Activated CD8-positive, alpha-beta memory T cell treated with anti-CD3 and anti-CD28 coated beads, Interleukin-2, amount 50 U/mL, for 1 hour (primary cell): ENCODE results near the gene ARHGAP9.
A peak's percentile ranks its signal among the peaks of the same experiment; 100 is the strongest.

ENCODE experiments used
- DNase-seq: peaks from one replicate; pipeline ENCODE4 v3.0.0-alpha.2; 2020; ENCODE audit errors: extremely low read depth

Gene ARHGAP9

GRCh38 chr12:57491393-57492280 lies 12.0 kb upstream of the ARHGAP9 start:
- DNase-seq: no peak

- DNase-seq: no peak
Observed at GRCh38 chr12:57490126-57490525, 10.5 kb upstream of the ARHGAP9 start.

DNA sequence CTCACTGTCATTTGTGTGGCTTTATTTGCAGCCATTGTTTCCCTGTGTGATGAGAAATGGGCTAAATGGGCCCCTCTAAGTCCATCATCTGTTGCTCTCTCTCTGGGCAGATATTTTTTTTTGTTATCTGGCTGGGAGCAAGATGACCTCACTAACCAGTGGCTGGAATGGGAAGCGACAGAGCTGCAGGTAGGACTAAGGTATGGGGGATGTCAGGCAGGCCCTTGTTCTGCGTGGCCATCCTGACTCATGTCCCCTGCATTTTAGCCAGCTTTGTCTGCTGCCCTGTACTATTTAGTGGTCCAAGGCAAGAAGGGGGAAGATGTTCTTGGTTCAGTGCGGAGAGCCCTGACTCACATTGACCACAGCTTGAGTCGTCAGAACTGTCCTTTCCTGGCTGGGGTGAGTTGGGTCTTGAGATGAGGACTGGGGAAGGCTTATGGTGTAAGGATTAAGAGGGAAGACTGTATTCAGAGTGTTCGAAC lies 9.5 kb upstream of the ARHGAP9 start:
- no peak for DNase-seq

DNA sequence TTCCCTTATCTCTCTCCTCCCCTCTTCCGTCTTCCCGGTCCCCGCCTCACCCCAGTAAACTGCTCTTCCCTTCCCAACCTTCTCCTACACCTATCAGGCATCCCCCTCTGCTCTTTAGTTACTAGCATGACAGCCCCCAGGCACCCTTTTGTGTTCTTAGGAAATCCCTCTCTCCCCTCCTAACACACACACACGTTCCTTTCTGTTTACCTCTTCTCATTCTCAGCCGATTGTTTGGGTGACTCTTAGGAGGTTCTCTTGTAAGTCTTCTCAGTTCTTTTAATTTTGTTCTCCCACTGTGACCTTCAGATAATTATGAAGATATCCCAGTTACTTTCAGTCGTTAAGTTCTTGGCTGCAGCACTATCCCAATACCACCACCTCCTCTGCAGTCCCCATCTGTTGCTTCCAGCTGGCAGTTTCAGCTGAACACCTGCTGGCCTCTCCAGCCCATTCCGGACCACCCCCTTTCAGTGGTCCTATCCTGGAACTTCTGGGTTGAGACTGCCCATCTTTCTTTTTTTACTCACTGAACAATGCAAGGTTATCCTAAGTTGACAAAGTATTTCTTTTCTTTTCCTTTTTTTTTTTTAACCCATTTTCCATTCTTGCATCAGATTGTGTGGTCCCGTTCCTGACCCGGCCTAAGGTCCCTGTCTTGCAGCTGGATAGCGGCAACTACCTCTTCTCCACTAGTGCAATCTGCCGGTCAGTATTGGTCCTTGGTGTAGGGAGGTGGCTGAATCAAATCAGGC lies 8.9 kb upstream of the ARHGAP9 start:
- no peak for DNase-seq

GRCh38 chr12:57487597-57488401 lies 8.1 kb upstream of the ARHGAP9 start, which contains the start of gene MARS1:
MARS1 (plus strand) TSS chr12:57488068; CDS start chr12:57488091, 23 bp downstream.
- DNase-seq: peak; percentile 85

- no peak for DNase-seq
Observed at GRCh38 chr12:57487055-57487596, 7.5 kb upstream of the ARHGAP9 start.

- no peak for DNase-seq
Observed at GRCh38 chr12:57485695-57486094, 6.0 kb upstream of the ARHGAP9 start.

DNA sequence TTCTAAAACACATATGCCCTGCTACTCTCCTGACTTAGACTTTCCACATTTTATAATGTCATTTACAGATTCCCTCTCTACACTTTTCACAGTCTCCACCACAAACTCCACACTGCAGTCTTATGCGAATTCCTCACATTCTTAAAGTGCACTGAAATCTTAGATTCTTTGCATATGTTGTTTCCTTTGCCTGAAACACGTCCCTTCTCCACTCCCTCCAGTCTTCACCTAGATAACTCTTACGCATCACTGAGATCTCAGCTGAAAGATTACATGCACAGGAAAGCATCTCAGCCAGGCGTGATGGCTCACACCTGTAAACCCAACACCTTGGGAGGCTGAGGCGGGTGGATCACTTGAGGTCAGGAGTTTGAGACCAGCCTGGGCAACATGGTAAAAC lies 3.8 kb upstream of the ARHGAP9 start:
- DNase-seq: no peak

DNA sequence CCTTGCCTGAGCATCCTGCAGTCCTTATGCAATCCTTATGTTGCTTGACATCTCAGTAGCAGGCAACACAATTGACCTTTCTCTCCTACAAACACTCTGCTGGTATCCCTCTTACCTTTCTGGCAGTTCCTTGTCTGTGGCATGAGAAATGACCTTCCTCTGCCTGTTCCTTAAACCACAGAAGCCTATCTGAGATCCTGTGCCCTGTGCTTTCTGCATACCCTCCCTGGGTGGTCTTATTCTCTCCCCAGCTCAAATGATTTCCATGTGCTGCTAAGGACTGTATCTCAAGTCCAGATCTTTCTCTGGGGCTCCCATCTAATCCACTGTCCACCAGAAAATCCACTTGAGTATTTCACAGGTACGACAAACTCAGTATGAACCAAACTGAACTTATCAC lies 2.0 kb upstream of the ARHGAP9 start:
- no peak for DNase-seq

DNA sequence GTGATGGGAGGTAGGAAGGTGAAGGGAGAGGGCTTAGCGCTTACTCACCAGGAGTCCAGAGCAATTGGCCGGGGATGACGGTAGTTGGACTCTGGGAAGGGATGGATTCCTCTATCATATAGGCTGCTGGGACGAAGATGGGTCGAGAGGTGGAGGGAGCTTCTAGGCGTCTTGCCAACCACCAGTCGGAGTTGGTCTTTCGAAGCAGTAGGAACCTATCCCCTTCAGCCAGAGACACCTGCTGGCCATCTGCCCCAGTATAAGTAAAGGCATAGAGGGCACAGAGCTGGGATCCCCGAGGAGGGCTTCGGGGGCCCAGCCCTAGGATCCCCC lies 657 bp downstream of the ARHGAP9 start:
- no peak for DNase-seq

- no peak for DNase-seq
Observed at GRCh38 chr12:57477710-57478681, 1.7 kb downstream of the ARHGAP9 start.

DNA sequence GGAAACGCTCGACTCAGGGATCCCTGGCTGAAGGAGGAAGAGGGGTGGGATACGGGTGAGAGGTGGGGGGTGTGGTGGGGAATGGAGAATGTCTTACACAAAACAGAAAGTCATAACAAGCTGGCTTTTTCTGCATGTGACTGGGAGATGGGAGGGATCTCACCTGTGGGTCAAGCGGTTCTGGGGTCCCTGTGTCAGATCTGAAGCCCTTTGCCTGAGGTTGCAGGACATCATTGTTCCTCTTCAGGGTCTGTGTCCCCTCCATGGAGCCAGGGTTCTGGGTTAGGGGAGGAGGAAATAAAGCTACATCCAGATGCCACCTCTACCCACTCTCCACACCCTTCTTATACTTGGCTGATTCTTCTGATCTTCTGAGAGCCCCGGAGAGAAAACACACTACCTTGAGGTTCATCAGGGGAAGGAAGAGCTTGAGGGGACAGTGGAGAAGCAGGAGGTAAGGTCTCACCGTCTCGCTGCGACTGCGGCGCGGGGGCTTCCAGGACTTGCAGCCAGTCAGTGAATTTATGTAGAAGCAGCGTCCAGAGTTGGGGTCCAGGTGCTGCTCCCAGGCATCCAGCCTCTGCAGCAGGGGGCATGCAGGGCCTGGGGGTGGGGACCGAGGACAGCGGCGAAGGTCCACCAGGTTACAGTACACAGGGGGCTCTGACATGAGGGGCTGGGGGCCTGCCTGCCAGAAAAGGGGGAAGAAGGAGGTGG lies 2.5 kb downstream of the ARHGAP9 start:
- DNase-seq: no peak

GRCh38 chr12:57476162-57476992 lies 3.3 kb downstream of the ARHGAP9 start:
- no peak for DNase-seq

- DNase-seq: no peak
Observed at GRCh38 chr12:57475271-57476161, 4.2 kb downstream of the ARHGAP9 start.

DNA sequence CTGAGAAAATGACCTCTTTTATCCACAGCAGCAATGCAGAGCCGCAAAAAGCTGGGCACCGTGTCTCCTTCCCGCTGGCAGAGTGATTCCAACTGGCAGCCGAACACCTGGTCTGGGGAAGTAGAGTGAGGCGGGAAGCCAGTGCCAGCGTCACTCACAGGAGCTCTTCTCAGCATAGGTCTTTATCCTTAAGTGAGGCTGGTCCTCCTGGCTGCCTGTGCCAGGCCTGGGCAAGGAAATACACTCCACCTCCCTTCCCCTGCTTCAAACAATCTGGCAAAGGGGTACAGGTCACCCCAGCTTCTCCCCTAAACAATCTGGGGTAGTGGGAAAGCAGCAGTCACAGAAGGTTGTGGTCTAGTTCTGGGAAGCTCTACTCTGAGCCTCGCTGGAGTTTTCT lies 4.8 kb downstream of the ARHGAP9 start:
- DNase-seq: no peak

- no peak for DNase-seq
Observed at GRCh38 chr12:57474430-57474829, 5.2 kb downstream of the ARHGAP9 start.

GRCh38 chr12:57473886-57474285 lies 5.8 kb downstream of the ARHGAP9 start:
- DNase-seq: no peak

- no peak for DNase-seq
Observed at GRCh38 chr12:57473392-57473791, 6.3 kb downstream of the ARHGAP9 start.
